B cell (primary cell): ENCODE measurements around the gene CYFIP2. TPM values are rescaled to one million over a fixed set of nuclear protein-coding genes. Genes with fewer than 3 reads are reported as not detected.

Experiments used
- ATAC-seq: fragments of 200-7000 bp; cut with Tn5 transposase; one replicate; pipeline ENCODE4 v1.10.0; 2021; ENCODE audit warnings: low read depth, mild to moderate bottlenecking, moderate number of reproducible peaks, moderate library complexity
- CTCF ChIA-PET: fragments of 350-600 bp; sonication (Branson Sonifier 250); formaldehyde crosslinking; loops from one replicate; lab custom pipeline; 2021; ENCODE audit warnings: antibody characterized with exemption, inconsistent platforms; lab: Charles Lee
- POLR2A ChIA-PET: fragments of 350-600 bp; sonication (Branson Sonifier 250); formaldehyde crosslinking; loops from one replicate; lab custom pipeline; 2021; ENCODE audit warnings: antibody characterized with exemption; lab: Charles Lee
- DNase-seq: peaks from one replicate; pipeline ENCODE4 v3.0.0; 2013
- H2AFZ ChIP-seq: 2 replicates; pipeline ENCODE4 v1.6.1; 2012; ENCODE audit warnings: mild to moderate bottlenecking, low read depth, low read length; ENCODE audit not compliant: insufficient read depth, poor library complexity, severe bottlenecking
- H3K27ac ChIP-seq, 2 donors: 1 replicate in 1 of 2; 2 replicates in 1 of 2; pipeline ENCODE4 v1.5.1; 2012 to 2013; ENCODE audit warnings: low read length in 2 of 2, mild to moderate bottlenecking in 2 of 2, moderate library complexity in 1 of 2
- H3K27me3 ChIP-seq, 4 experiments: fragments of 200-600 bp in 1 of 4; sonication (generic) in 1 of 4; replicated peaks in 1 of 4; 1 replicate in 2 of 4; 2 replicates in 2 of 4; pipeline versions ENCODE4 v1.6.1 to v1.7.0; 2013 to 2016; ENCODE audit warnings: low read length in 3 of 4, mild to moderate bottlenecking in 2 of 4, mixed read lengths in 1 of 4, moderate library complexity in 1 of 4; ENCODE audit not compliant: insufficient read depth in 4 of 4, control insufficient read depth in 3 of 4; ENCODE audit errors: control extremely low read depth in 1 of 4
- H3K36me3 ChIP-seq, 2 experiments: replicated peaks in 1 of 2; 1 replicate in 1 of 2; 2 replicates in 1 of 2; pipeline versions ENCODE4 v1.6.1 to v1.7.1; 2013; ENCODE audit warnings: low read length in 1 of 2; ENCODE audit not compliant: insufficient read depth in 2 of 2, control insufficient read depth in 1 of 2; ENCODE audit errors: control extremely low read depth in 1 of 2, extremely low read depth in 1 of 2
- H3K4me1 ChIP-seq, 2 donors: fragments of 200-600 bp in 1 of 2; sonication (generic) in 1 of 2; 1 replicate in 1 of 2; 2 replicates in 1 of 2; pipeline versions ENCODE4 v1.5.1 to v1.6.1; 2013 to 2017; ENCODE audit warnings: low read length in 2 of 2; ENCODE audit not compliant: control insufficient read depth in 2 of 2, insufficient read depth in 2 of 2
- H3K4me2 ChIP-seq: replicated peaks from 2 replicates; pipeline ENCODE3; 2012; ENCODE audit warnings: mild to moderate bottlenecking, low read depth, low read length; ENCODE audit not compliant: poor library complexity, severe bottlenecking
- H3K4me3 ChIP-seq, 5 experiments: fragments of 200-600 bp in 1 of 5; sonication (generic) in 1 of 5; 1 replicate in 3 of 5; 2 replicates in 2 of 5; pipeline versions ENCODE4 v1.5.1 to v1.7.0; 2011 to 2016; ENCODE audit warnings: low read length in 4 of 5, mild to moderate bottlenecking in 4 of 5, low read depth in 2 of 5, control low read depth in 1 of 5, moderate library complexity in 1 of 5; ENCODE audit not compliant: insufficient read depth in 1 of 5; ENCODE audit errors: control extremely low read depth in 1 of 5, extremely low read depth in 1 of 5
- H3K79me2 ChIP-seq: fragments of 200-600 bp; sonication (generic); one replicate; pipeline ENCODE4 v1.6.0; 2016; ENCODE audit warnings: low read length; ENCODE audit not compliant: control insufficient read depth, insufficient read depth
- H3K9ac ChIP-seq: fragments of 200-600 bp; sonication (generic); 2 replicates; pipeline ENCODE4 v1.6.1; 2017; ENCODE audit warnings: mild to moderate bottlenecking, low read length, moderate library complexity
- H3K9me3 ChIP-seq, 3 donors: one replicate each; pipeline versions ENCODE4 v1.6.1 to v1.7.1; 2013; ENCODE audit warnings: low read length in 2 of 3; ENCODE audit not compliant: control insufficient read depth in 2 of 3, insufficient read depth in 1 of 3; ENCODE audit errors: control extremely low read depth in 1 of 3
- H4K20me1 ChIP-seq: 2 replicates; pipeline ENCODE4 v1.6.0; 2012; ENCODE audit warnings: mild to moderate bottlenecking, low read length; ENCODE audit not compliant: insufficient read depth, control insufficient read depth, poor library complexity, severe bottlenecking
- H3K27ac Mint-ChIP-seq: one replicate; pipeline ENCODE4 v1.8.0; 2021; ENCODE audit warnings: mixed read lengths
- H3K27me3 Mint-ChIP-seq: one replicate; pipeline ENCODE4 v1.8.0; 2021; ENCODE audit warnings: mixed read lengths
- H3K4me1 Mint-ChIP-seq: one replicate; pipeline ENCODE4 v1.8.0; 2021; ENCODE audit warnings: mixed read lengths
- H3K4me3 Mint-ChIP-seq: one replicate; pipeline ENCODE4 v1.8.0; 2021; ENCODE audit warnings: mixed read lengths
- H3K9me3 Mint-ChIP-seq: one replicate; pipeline ENCODE4 v1.8.0; 2022; ENCODE audit warnings: mixed read lengths; ENCODE audit not compliant: insufficient read depth
- CTCF ChIP-seq: fragments of 200-600 bp; IDR thresholded peaks from one replicate; pipeline ENCODE4 v1.8.0; 2022; ENCODE audit warnings: antibody characterized with exemption, mild to moderate bottlenecking
- EZH2 ChIP-seq: IDR thresholded peaks from 2 replicates; pipeline ENCODE4 v1.6.1; 2012; ENCODE audit warnings: borderline replicate concordance, low read depth, mild to moderate bottlenecking, moderate library complexity, low read length; ENCODE audit not compliant: insufficient read depth, poor library complexity, severe bottlenecking
- WGBS: methylation state at CpG from one replicate; pipeline ENCODE4 v1.1.5; 2013; ENCODE audit warnings: missing lambda C conversion rate; ENCODE audit not compliant: insufficient coverage; 5-methylcytosine and 5-hydroxymethylcytosine counted together
- intact Hi-C: fragments of 100-400 bp; cut with micrococcal nuclease; formaldehyde crosslinking; loops from one replicate; pipeline ENCODE4 v1.10.0; 2022
- polyA plus RNA-seq: library from polyadenylated mRNA; depleted of rRNA; stranded (reverse); fragments of >200 nt; gene quantifications from 2 replicates; pipeline ENCODE4 v1.2.3, GENCODE V29; 2012
- total RNA-seq, 2 donors: library from RNA; stranded (reverse); fragments of 120-200 nt in 1 of 2; gene quantifications; 1 replicate in 1 of 2; 2 replicates in 1 of 2; pipeline versions ENCODE4 v1.2.3 to v1.2.4, GENCODE V29; 2013 to 2022

Gene CYFIP2
- total and polyA plus RNA-seq, 2 donors (not counting 1 experiment from before 2014, with no cell fraction given) = 231 to 663 TPM

GRCh38 chr5:157357823-157358222, 91.9 kb downstream of the CYFIP2 start:
- Mint-ChIP-seq H3K4me1 (no peaks in the 10 kb centered on the region), H3K27ac (no peak overlapping the region), H3K4me3 (no peak overlapping the region), H3K27me3 (no peaks in the 10 kb centered on the region), H3K9me3 (no peaks in the 10 kb centered on the region)
- no peaks in the 10 kb centered on the region for H3K4me1 ChIP-seq
- no peak overlapping the region for H3K27ac ChIP-seq
- ATAC-seq (no peak), DNase-seq (no peak)
- no peak overlapping the region for H3K4me3 ChIP-seq
- TF ChIP-seq EZH2 (no peak), CTCF (no peak)
- no peak overlapping the region for H3K9ac ChIP-seq
- peaks cover 52% of the 10 kb centered on the region for H4K20me1 ChIP-seq
- H3K9me3 ChIP-seq = no peaks in the 10 kb centered on the region
- H3K27me3 ChIP-seq = no peaks in the 10 kb centered on the region
- H3K4me2 ChIP-seq = no peak overlapping the region
- peaks cover 13 to 90% of the 10 kb centered on the region in 2 experiments for H3K36me3 ChIP-seq
- 100% methylated on average over 3 of the region's 6 CpGs for WGBS
- intact Hi-C loops = no loop called here
- CTCF ChIA-PET = no interaction called here
- H2AFZ ChIP-seq = no peak overlapping the region
- POLR2A ChIA-PET = no interaction called here
- peaks cover 52% of the 10 kb centered on the region for H3K79me2 ChIP-seq

- Mint-ChIP-seq H3K27me3 (no peaks in the 10 kb centered on the region), H3K27ac (no peak overlapping the region), H3K4me1 (no peaks in the 10 kb centered on the region), H3K9me3 (no peaks in the 10 kb centered on the region), H3K4me3 (no peak overlapping the region)
- Histone ChIP-seq H3K79me2 (peaks cover 59% of the 10 kb centered on the region), H3K4me2 (no peak overlapping the region), H3K9ac (no peak overlapping the region), H2AFZ (no peak overlapping the region), H3K27ac (no peak overlapping the region), H3K27me3 (no peaks in the 10 kb centered on the region), H4K20me1 (peaks cover 48% of the 10 kb centered on the region), H3K4me1 (no peaks in the 10 kb centered on the region), H3K9me3 (no peaks in the 10 kb centered on the region), H3K4me3 (no peak overlapping the region), H3K36me3 (peaks cover 13 to 91% of the 10 kb centered on the region in 2 experiments)
- ATAC-seq (no peak), DNase-seq (no peak)
- intact Hi-C loops = no loop called here
- ChIA-PET CTCF (interaction anchor here (1.1 to 2.1 kb wide), 3 partner anchors 16 to 384 kb away, joined by 4 to 7 read pairs (median 4); no protein-coding TSS in a partner anchor), POLR2A (no interaction called here)
- TF ChIP-seq CTCF (no peak), EZH2 (no peak)
- WGBS = 100% methylated on average over 2 of the region's 4 CpGs
Measured at GRCh38 chr5:157358871-157359270, 92.9 kb downstream of the CYFIP2 start.
